Endothelial cell (in vitro differentiated cells): Measurements from ENCODE around the gene ZNF560. TPM values are rescaled to one million over a fixed set of nuclear protein-coding genes. Genes with fewer than 3 reads are reported as not detected.
A peak's percentile ranks its signal among the peaks of the same experiment; 100 is the strongest.
"Not testable (repeated sequence)": the region's sequence is repeated elsewhere in the genome, so short reads cannot be mapped to it uniquely, and the experiment has no call there.

Experiments
- DNase-seq: peaks from one replicate; pipeline ENCODE4 v3.0.0; 2021; ENCODE audit warnings: low spot score
- H3K27ac Mint-ChIP-seq: one replicate; pipeline ENCODE4 v1.8.0; 2021; ENCODE audit warnings: mixed read lengths, inconsistent platforms; ENCODE audit not compliant: unreplicated experiment
- H3K27me3 Mint-ChIP-seq: one replicate; pipeline ENCODE4 v1.8.0; 2021; ENCODE audit warnings: mild to moderate bottlenecking, moderate library complexity, mixed read lengths, inconsistent platforms; ENCODE audit not compliant: unreplicated experiment
- H3K36me3 Mint-ChIP-seq: one replicate; pipeline ENCODE4 v1.8.0; 2021; ENCODE audit warnings: mild to moderate bottlenecking, low read depth, mixed read lengths, inconsistent platforms; ENCODE audit not compliant: unreplicated experiment
- H3K4me1 Mint-ChIP-seq: one replicate; pipeline ENCODE4 v1.8.0; 2021; ENCODE audit warnings: mild to moderate bottlenecking, mixed read lengths, inconsistent platforms; ENCODE audit not compliant: unreplicated experiment
- H3K4me3 Mint-ChIP-seq: one replicate; pipeline ENCODE4 v1.8.0; 2021; ENCODE audit warnings: mild to moderate bottlenecking, mixed read lengths, inconsistent platforms; ENCODE audit not compliant: unreplicated experiment
- H3K9me3 Mint-ChIP-seq: one replicate; pipeline ENCODE4 v1.8.0; 2021; ENCODE audit warnings: mixed read lengths, inconsistent platforms; ENCODE audit not compliant: unreplicated experiment
- CTCF ChIP-seq: fragments of 200-600 bp; sonication (generic); IDR thresholded peaks from one replicate; pipeline ENCODE4 v1.5.0; 2021; ENCODE audit warnings: antibody characterized with exemption; ENCODE audit not compliant: unreplicated experiment
- long read RNA-seq: library from polyadenylated mRNA; unstranded; transcript quantifications from one replicate; pipeline ENCODE4 v2.0.0, GENCODE V29; 2020; ENCODE audit not compliant: unreplicated experiment
- total RNA-seq: library from RNA; stranded (reverse); fragmentation: NEBNext Ultra II Directional; extraction: Animal tissue kit (Norgen Biotek cat#: 25700); gene quantifications from one replicate; pipeline ENCODE4 v1.2.1, GENCODE V29; 2021; ENCODE audit not compliant: unreplicated experiment

The ZNF560 gene
- total RNA-seq: not detected
- long read RNA-seq: 0 reads

- no peaks in the 10 kb centered on the region for H3K4me1 Mint-ChIP-seq
- no peak for TF ChIP-seq CTCF
- H3K9me3 Mint-ChIP-seq: peaks cover 23% of the 10 kb centered on the region
- H3K27ac Mint-ChIP-seq: no peak within 1 kb of the TSS
- no peak for DNase-seq
- no peaks in the 10 kb centered on the region for H3K36me3 Mint-ChIP-seq
- no peak within 1 kb of the TSS for H3K4me3 Mint-ChIP-seq
- no peaks in the 10 kb centered on the region for H3K27me3 Mint-ChIP-seq
These were observed at the start of gene ZNF560 for GRCh38 chr19:9498183-9498902. ZNF560 (minus strand) TSS chr19:9498616; CDS start chr19:9475313, 23,303 bp downstream.

GRCh38 chr19:9547870-9548269, 49.5 kb upstream of the ZNF560 start:
- H3K27me3 Mint-ChIP-seq: peaks cover 4% of the 10 kb centered on the region
- no peak for TF ChIP-seq CTCF
- peaks cover 27% of the 10 kb centered on the region for H3K36me3 Mint-ChIP-seq
- no peak overlapping the region for H3K27ac Mint-ChIP-seq
- H3K9me3 Mint-ChIP-seq: peaks cover 11% of the 10 kb centered on the region
- H3K4me3 Mint-ChIP-seq: no peak overlapping the region
- H3K4me1 Mint-ChIP-seq: no peaks in the 10 kb centered on the region
- DNase-seq: no peak

GRCh38 chr19:9541281-9541680, 42.9 kb upstream of the ZNF560 start:
- Mint-ChIP-seq H3K9me3 (peaks cover 15% of the 10 kb centered on the region), H3K27me3 (peaks cover 13% of the 10 kb centered on the region), H3K36me3 (peaks cover 24% of the 10 kb centered on the region), H3K4me1 (peaks cover 20% of the 10 kb centered on the region)
- not testable (repeated sequence) for H3K27ac Mint-ChIP-seq, H3K4me3 Mint-ChIP-seq, DNase-seq

DNA sequence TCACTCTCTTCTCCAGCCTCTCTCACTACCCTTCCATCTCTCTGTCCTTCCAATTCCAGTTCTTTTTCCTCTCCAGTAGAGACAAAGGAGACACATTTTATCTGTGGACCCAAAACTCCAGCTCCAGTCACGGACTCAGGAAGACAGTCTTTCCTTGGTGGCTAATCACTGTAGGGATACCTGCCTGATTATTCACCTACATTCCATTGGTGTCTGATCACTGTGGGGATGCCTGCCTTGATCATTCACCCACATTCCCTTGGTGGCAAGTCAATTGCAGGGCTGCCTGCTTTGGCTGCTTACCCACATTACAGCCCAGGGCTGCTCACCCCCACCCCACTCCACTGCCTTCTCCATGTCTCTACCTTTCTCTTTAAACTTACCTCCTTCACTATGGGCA, 41.5 kb upstream of the ZNF560 start:
- Mint-ChIP-seq H3K27me3 (peaks cover 15% of the 10 kb centered on the region), H3K27ac (peak overlapping the region; percentile 86), H3K36me3 (peaks cover 36% of the 10 kb centered on the region), H3K9me3 (peaks cover 27% of the 10 kb centered on the region), H3K4me1 (peaks cover 20% of the 10 kb centered on the region), H3K4me3 (peak overlapping the region; percentile 99)
- not testable (repeated sequence) for DNase-seq

GRCh38 chr19:9539201-9539600, 40.8 kb upstream of the ZNF560 start:
- H3K4me3 Mint-ChIP-seq: peak overlapping the region; percentile 99
- peaks cover 17% of the 10 kb centered on the region for H3K27me3 Mint-ChIP-seq
- peak overlapping the region; percentile 100 for H3K27ac Mint-ChIP-seq
- peaks cover 20% of the 10 kb centered on the region for H3K4me1 Mint-ChIP-seq
- not testable (repeated sequence) for DNase-seq
- H3K9me3 Mint-ChIP-seq: peaks cover 29% of the 10 kb centered on the region
- H3K36me3 Mint-ChIP-seq: peaks cover 44% of the 10 kb centered on the region

GRCh38 chr19:9538183-9539058, 40.0 kb upstream of the ZNF560 start, which contains the start of gene ZNF426:
ZNF426 (minus strand) TSS chr19:9538645; CDS start chr19:9536232, 2,413 bp downstream.
- Mint-ChIP-seq H3K27ac (peak within 1 kb of the TSS; percentile 100), H3K4me3 (peak within 1 kb of the TSS; percentile 99), H3K4me1 (peaks cover 20% of the 10 kb centered on the region), H3K9me3 (peaks cover 37% of the 10 kb centered on the region), H3K36me3 (peaks cover 51% of the 10 kb centered on the region), H3K27me3 (peaks cover 20% of the 10 kb centered on the region)
- DNase-seq: peak; percentile 86
- TF ChIP-seq CTCF: no peak
